Liver (tissue), 9 donors: ENCODE measurements around the gene KCNQ1. TPM values are rescaled to one million over a fixed set of nuclear protein-coding genes. Genes with fewer than 3 reads are reported as not detected.

Experiments
- DNase-seq: peaks from one replicate; pipeline ENCODE4 v3.0.0-alpha.2; 2017; ENCODE audit warnings: low spot score
- H3K27ac ChIP-seq, 2 donors: one replicate each; pipeline ENCODE4 v1.7.0; 2013; ENCODE audit warnings: inconsistent platforms in 2 of 2, low read length in 2 of 2, control low read depth in 1 of 2, low read depth in 1 of 2, mild to moderate bottlenecking in 1 of 2
- H3K27me3 ChIP-seq, 4 donors: one replicate each; pipeline versions ENCODE4 v1.6.1 to v1.7.0; 2013; ENCODE audit warnings: low read length in 3 of 4, inconsistent platforms in 1 of 4, mild to moderate bottlenecking in 1 of 4, moderate library complexity in 1 of 4; ENCODE audit not compliant: control insufficient read depth in 4 of 4, insufficient read depth in 4 of 4
- H3K36me3 ChIP-seq, 4 donors: one replicate each; pipeline versions ENCODE4 v1.6.1 to v1.7.0; 2013; ENCODE audit warnings: low read length in 3 of 4, mild to moderate bottlenecking in 3 of 4, low read depth in 1 of 4, moderate library complexity in 1 of 4; ENCODE audit not compliant: control insufficient read depth in 4 of 4, insufficient read depth in 3 of 4
- H3K4me1 ChIP-seq, 4 donors: one replicate each; pipeline versions ENCODE4 v1.6.1 to v1.7.0; 2013; ENCODE audit warnings: low read length in 3 of 4, mild to moderate bottlenecking in 3 of 4, moderate library complexity in 1 of 4; ENCODE audit not compliant: control insufficient read depth in 4 of 4, insufficient read depth in 4 of 4
- H3K4me3 ChIP-seq, 3 donors: one replicate each; pipeline versions ENCODE4 v1.6.1 to v1.7.0; 2013; ENCODE audit warnings: low read length in 3 of 3, control low read depth in 1 of 3, low read depth in 1 of 3, mild to moderate bottlenecking in 1 of 3
- H3K9ac ChIP-seq, 2 donors: one replicate each; pipeline ENCODE4 v1.7.0; 2013; ENCODE audit warnings: low read length in 2 of 2, mild to moderate bottlenecking in 2 of 2, moderate library complexity in 2 of 2, control low read depth in 1 of 2, low read depth in 1 of 2
- H3K9me3 ChIP-seq, 4 donors: one replicate each; pipeline versions ENCODE4 v1.6.1 to v1.7.0; 2013; ENCODE audit warnings: low read length in 3 of 4; ENCODE audit not compliant: control insufficient read depth in 4 of 4
- EGR1 ChIP-seq, 2 donors: IDR thresholded peaks; 2 replicates each; pipeline ENCODE4 v1.6.1; 2016 to 2018; ENCODE audit warnings: antibody characterized with exemption in 2 of 2, low read depth in 2 of 2
- FOXA1 ChIP-seq: IDR thresholded peaks from 2 replicates; pipeline ENCODE4 v1.6.1; 2016; ENCODE audit warnings: antibody characterized with exemption
- FOXA2 ChIP-seq: IDR thresholded peaks from 2 replicates; pipeline ENCODE4 v1.6.1; 2016; ENCODE audit warnings: antibody characterized with exemption
- GABPA ChIP-seq, 2 donors: IDR thresholded peaks in 1 of 2; conservative IDR thresholded peaks in 1 of 2; 2 replicates each; pipeline ENCODE4 v1.6.1; 2016; ENCODE audit warnings: antibody characterized with exemption in 2 of 2, mild to moderate bottlenecking in 1 of 2, moderate library complexity in 1 of 2
- HNF4A ChIP-seq, 2 donors: conservative IDR thresholded peaks; 2 replicates each; pipeline ENCODE4 v1.6.1; 2016; ENCODE audit warnings: antibody characterized with exemption in 2 of 2, mild to moderate bottlenecking in 2 of 2
- JUND ChIP-seq, 2 donors: IDR thresholded peaks; 2 replicates each; pipeline ENCODE4 v1.6.1; 2016; ENCODE audit warnings: antibody characterized with exemption in 2 of 2
- NR2F2 ChIP-seq: IDR thresholded peaks from 2 replicates; pipeline ENCODE4 v1.6.1; 2016; ENCODE audit warnings: antibody characterized with exemption
- RAD21 ChIP-seq, 2 donors: IDR thresholded peaks; 2 replicates each; pipeline ENCODE4 v1.6.1; 2016; ENCODE audit warnings: antibody characterized with exemption in 2 of 2, mild to moderate bottlenecking in 2 of 2
- RXRA ChIP-seq, 2 donors: IDR thresholded peaks; 2 replicates each; pipeline ENCODE4 v1.6.1; 2017 to 2018; ENCODE audit warnings: antibody characterized with exemption in 2 of 2, mild to moderate bottlenecking in 1 of 2
- SP1 ChIP-seq: IDR thresholded peaks from 2 replicates; pipeline ENCODE4 v1.6.1; 2018; ENCODE audit warnings: antibody characterized with exemption, mild to moderate bottlenecking
- TAF1 ChIP-seq: conservative IDR thresholded peaks from 2 replicates; pipeline ENCODE4 v1.6.1; 2016; ENCODE audit warnings: antibody characterized with exemption, mild to moderate bottlenecking
- YY1 ChIP-seq: IDR thresholded peaks from 2 replicates; pipeline ENCODE4 v1.6.1; 2016; ENCODE audit warnings: antibody characterized with exemption, mild to moderate bottlenecking
- WGBS: extraction: QIAGEN DNeasy Blood & Tissue Kit; methylation state at CpG from one replicate; pipeline ENCODE4 v1.1.7; 2013; 5-methylcytosine and 5-hydroxymethylcytosine counted together
- polyA plus RNA-seq, 2 donors: library from polyadenylated mRNA; stranded (reverse) in 1 of 2; unstranded in 1 of 2; fragments of 200-250 nt in 1 of 2; fragments of >200 nt in 1 of 2; fragmentation: Nextera tagmentation in 1 of 2; extraction: Ambion mirVana in 1 of 2; gene quantifications; one replicate each; pipeline versions ENCODE4 v1.2.1 to v1.2.3, GENCODE V29; 2013 to 2015
- total RNA-seq, 2 donors: library from RNA; depleted of rRNA; stranded (reverse); fragments of >200 nt; gene quantifications; one replicate each; pipeline ENCODE4 v1.2.3, GENCODE V29; 2014
- TF ChIP-seq, protein P1 (sequence below): IDR thresholded peaks from 2 replicates; pipeline ENCODE4 v1.6.1; 2016; ENCODE audit warnings: antibody characterized with exemption
- TF ChIP-seq, protein P2 (sequence below): IDR thresholded peaks from 2 replicates; pipeline ENCODE4 v1.6.1; 2016; ENCODE audit warnings: antibody characterized with exemption
- TF ChIP-seq, protein P3 (sequence below): fragments of 150-350 bp; IDR thresholded peaks from 2 replicates; pipeline ENCODE4 v1.5.1; 2017; ENCODE audit warnings: improper control_type of control experiment, low read depth, low read length; ENCODE audit not compliant: missing input control
- TF ChIP-seq, protein P4 (sequence below): IDR thresholded peaks from 2 replicates; pipeline ENCODE4 v1.6.1; 2016; ENCODE audit warnings: antibody characterized with exemption, mild to moderate bottlenecking
- donor health status: healthy.
- donor health status: healthy.
- donor health status: healthy.
- donor health status: healthy.
- donor health status: healthy.

Gene KCNQ1
- total and polyA plus RNA-seq, 4 donors, result 0.31 to 2.2 (median 1.5) TPM

DNA sequence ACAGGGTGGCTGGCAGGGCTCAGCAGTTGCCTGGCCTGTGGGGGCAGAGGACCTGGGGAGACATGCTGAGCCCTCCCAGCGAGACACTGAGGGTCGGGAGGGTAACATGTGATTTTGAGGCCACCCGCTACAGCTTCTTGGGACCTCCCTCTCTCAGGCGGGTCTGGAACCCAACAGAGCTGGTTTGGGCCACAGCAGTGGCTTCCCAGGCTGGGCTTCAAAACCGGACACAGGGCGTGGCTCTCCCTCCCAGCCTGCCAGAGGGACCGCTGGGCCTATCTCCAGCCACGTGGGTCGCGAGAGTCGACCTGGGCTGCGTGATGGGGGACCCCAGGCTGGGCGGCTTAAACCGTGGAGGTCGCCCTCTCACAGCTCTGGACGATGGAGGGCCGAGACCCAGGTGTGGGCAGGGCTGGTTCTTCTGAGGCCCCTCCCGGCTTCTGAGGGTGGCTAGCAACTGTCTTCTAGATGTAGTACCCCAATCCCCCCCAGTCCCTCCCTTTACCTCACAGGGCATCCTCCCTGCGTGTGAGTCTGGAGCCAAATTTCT, 91.7 kb downstream of the KCNQ1 start:
- no peak overlapping the region for H3K9ac ChIP-seq
- WGBS, result 93% methylated on average over 19 of the region's 19 CpGs
- H3K4me1 ChIP-seq, result peaks cover 0 to 8% (median 5%) of the 10 kb centered on the region in 4 donors
- no peaks in the 10 kb centered on the region for H3K36me3 ChIP-seq
- no peak overlapping the region for H3K4me3 ChIP-seq
- H3K27me3 ChIP-seq, result no peaks in the 10 kb centered on the region
- H3K27ac ChIP-seq, result no peak overlapping the region
- no peak for DNase-seq
- no peaks in the 10 kb centered on the region for H3K9me3 ChIP-seq
- no peak for TF ChIP-seq FOXA2
- TF ChIP-seq SP1, result no peak
- TF ChIP-seq, protein P1, sequence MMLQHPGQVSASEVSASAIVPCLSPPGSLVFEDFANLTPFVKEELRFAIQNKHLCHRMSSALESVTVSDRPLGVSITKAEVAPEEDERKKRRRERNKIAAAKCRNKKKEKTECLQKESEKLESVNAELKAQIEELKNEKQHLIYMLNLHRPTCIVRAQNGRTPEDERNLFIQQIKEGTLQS, result no peak
- no peak for TF ChIP-seq NR2F2
- TF ChIP-seq TAF1, result no peak
- no peak for TF ChIP-seq RAD21 (IDR thresholded peaks at IDR 0.05)
- TF ChIP-seq HNF4A (conservative IDR thresholded peaks at IDR 0.05), result no peak
- TF ChIP-seq FOXA1, result no peak
- no peak for TF ChIP-seq RXRA (IDR thresholded peaks at IDR 0.05)
- TF ChIP-seq GABPA (IDR thresholded peaks at IDR 0.05 in 1 of 2, conservative IDR thresholded peaks at IDR 0.05 in 1 of 2), result no peak
- TF ChIP-seq, protein P2, sequence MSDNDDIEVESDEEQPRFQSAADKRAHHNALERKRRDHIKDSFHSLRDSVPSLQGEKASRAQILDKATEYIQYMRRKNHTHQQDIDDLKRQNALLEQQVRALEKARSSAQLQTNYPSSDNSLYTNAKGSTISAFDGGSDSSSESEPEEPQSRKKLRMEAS, result no peak
- TF ChIP-seq YY1, result no peak
- TF ChIP-seq EGR1 (IDR thresholded peaks at IDR 0.05; ENCODE audit: low read depth in 2 of 2), result no peak
- TF ChIP-seq, protein P3, sequence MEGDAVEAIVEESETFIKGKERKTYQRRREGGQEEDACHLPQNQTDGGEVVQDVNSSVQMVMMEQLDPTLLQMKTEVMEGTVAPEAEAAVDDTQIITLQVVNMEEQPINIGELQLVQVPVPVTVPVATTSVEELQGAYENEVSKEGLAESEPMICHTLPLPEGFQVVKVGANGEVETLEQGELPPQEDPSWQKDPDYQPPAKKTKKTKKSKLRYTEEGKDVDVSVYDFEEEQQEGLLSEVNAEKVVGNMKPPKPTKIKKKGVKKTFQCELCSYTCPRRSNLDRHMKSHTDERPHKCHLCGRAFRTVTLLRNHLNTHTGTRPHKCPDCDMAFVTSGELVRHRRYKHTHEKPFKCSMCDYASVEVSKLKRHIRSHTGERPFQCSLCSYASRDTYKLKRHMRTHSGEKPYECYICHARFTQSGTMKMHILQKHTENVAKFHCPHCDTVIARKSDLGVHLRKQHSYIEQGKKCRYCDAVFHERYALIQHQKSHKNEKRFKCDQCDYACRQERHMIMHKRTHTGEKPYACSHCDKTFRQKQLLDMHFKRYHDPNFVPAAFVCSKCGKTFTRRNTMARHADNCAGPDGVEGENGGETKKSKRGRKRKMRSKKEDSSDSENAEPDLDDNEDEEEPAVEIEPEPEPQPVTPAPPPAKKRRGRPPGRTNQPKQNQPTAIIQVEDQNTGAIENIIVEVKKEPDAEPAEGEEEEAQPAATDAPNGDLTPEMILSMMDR, result no peak
- TF ChIP-seq JUND (IDR thresholded peaks at IDR 0.05), result no peak

DNA sequence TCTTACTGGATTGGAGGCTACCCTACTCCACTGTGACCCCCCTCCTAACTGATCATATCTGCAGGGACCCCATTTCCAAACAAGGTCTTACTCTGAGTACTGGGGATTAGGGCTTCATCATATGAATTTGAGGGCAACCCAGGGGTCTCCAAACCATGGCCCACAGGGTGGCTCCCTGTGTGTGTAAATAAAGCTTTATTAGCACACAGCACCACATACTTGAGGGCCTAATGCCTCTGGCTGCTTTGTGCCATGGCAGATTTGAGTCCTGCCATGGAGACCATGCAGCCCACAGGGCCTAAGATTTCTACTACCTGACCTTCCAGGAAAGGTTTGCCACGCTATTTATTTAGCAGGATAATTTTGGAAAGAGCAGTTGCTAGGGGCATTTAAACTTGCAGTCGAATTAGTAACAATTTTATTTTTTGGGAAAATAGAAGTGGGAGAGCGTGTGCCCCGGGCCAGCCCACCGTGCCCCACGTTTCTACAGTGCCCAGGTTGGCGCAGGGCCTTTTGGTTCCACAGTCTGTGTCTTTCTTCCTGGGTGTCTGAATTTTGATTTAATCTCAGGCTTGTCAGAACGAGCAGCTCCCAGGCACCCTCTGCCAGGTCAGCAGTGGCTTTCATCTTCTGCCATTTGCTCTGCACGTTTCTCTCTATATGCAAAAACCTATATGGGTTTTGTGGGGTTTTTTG, 92.3 kb downstream of the KCNQ1 start:
- Histone ChIP-seq H3K27me3 (no peaks in the 10 kb centered on the region), H3K9ac (no peak overlapping the region), H3K27ac (no peak overlapping the region), H3K4me3 (no peak overlapping the region), H3K4me1 (peaks cover 2 to 13% (median 8%) of the 10 kb centered on the region in 4 donors), H3K36me3 (no peaks in the 10 kb centered on the region), H3K9me3 (no peaks in the 10 kb centered on the region)
- no peak for TF ChIP-seq YY1
- TF ChIP-seq, protein P3, result no peak
- TF ChIP-seq JUND (IDR thresholded peaks at IDR 0.05), result no peak
- no peak for TF ChIP-seq FOXA1
- TF ChIP-seq FOXA2, result no peak
- TF ChIP-seq, protein P4, sequence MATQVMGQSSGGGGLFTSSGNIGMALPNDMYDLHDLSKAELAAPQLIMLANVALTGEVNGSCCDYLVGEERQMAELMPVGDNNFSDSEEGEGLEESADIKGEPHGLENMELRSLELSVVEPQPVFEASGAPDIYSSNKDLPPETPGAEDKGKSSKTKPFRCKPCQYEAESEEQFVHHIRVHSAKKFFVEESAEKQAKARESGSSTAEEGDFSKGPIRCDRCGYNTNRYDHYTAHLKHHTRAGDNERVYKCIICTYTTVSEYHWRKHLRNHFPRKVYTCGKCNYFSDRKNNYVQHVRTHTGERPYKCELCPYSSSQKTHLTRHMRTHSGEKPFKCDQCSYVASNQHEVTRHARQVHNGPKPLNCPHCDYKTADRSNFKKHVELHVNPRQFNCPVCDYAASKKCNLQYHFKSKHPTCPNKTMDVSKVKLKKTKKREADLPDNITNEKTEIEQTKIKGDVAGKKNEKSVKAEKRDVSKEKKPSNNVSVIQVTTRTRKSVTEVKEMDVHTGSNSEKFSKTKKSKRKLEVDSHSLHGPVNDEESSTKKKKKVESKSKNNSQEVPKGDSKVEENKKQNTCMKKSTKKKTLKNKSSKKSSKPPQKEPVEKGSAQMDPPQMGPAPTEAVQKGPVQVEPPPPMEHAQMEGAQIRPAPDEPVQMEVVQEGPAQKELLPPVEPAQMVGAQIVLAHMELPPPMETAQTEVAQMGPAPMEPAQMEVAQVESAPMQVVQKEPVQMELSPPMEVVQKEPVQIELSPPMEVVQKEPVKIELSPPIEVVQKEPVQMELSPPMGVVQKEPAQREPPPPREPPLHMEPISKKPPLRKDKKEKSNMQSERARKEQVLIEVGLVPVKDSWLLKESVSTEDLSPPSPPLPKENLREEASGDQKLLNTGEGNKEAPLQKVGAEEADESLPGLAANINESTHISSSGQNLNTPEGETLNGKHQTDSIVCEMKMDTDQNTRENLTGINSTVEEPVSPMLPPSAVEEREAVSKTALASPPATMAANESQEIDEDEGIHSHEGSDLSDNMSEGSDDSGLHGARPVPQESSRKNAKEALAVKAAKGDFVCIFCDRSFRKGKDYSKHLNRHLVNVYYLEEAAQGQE, result no peak
- DNase-seq, result no peak
- 93% methylated on average over 9 of the region's 9 CpGs for WGBS
